ENCODE data around the gene DUSP9. TPM values are rescaled to one million over a fixed set of nuclear protein-coding genes. Genes with fewer than 3 reads are reported as not detected.

Gene DUSP9
- total RNA-seq, 4 donors from 2014 or later: not detected

GRCh38 chrX:153671589-153672530 is 24.9 kb downstream of the DUSP9 start:
- Histone ChIP-seq H3K36me3 (no peaks in the 10 kb centered on the region), H3K27me3 (peaks cover 0 to 12% (median 11%) of the 10 kb centered on the region in 3 donors), H3K9me3 (no peaks in the 10 kb centered on the region), H3K4me3 (no peak overlapping the region), H3K27ac (no peak overlapping the region), H3K4me1 (peaks cover 0 to 5% of the 10 kb centered on the region in 2 donors)
- TF ChIP-seq CTCF (IDR thresholded peaks at IDR 0.05 in 4 of 5, conservative IDR thresholded peaks at IDR 0.05 in 1 of 5) (no peak), POLR2A (IDR thresholded peaks at IDR 0.05) (no peak)
- in situ Hi-C loops (cut with MboI; ENCODE audit: low sequenced_read_pairs in 4 of 4) (loop anchor here in 1 of 4 donors (25.0 kb wide), 1 partner anchor 710 kb away; no protein-coding TSS in a partner anchor), intact Hi-C loops (cut with DNase I; ENCODE audit: low total_unique reads) (no loop called here)
- no peak for ATAC-seq
- DNase-seq: no peak

GRCh38 chrX:153672531-153673427 is 25.8 kb downstream of the DUSP9 start:
- ATAC-seq (no peak), DNase-seq (no peak)
- peaks cover 0 to 3% of the 10 kb centered on the region in 2 donors for H3K4me1 ChIP-seq
- in situ Hi-C loops (cut with MboI; ENCODE audit: low sequenced_read_pairs in 4 of 4) (loop anchor here in 1 of 4 donors (25.0 kb wide), 1 partner anchor 710 kb away; no protein-coding TSS in a partner anchor), intact Hi-C loops (cut with DNase I; ENCODE audit: low total_unique reads) (no loop called here)
- H3K27ac ChIP-seq: no peak overlapping the region
- TF ChIP-seq CTCF (IDR thresholded peaks at IDR 0.05 in 4 of 5, conservative IDR thresholded peaks at IDR 0.05 in 1 of 5) (no peak), POLR2A (IDR thresholded peaks at IDR 0.05) (no peak)
- no peaks in the 10 kb centered on the region for H3K36me3 ChIP-seq
- H3K4me3 ChIP-seq: no peak overlapping the region
- no peaks in the 10 kb centered on the region for H3K9me3 ChIP-seq
- H3K27me3 ChIP-seq: peaks cover 0 to 12% (median 11%) of the 10 kb centered on the region in 3 donors

GRCh38 chrX:153673428-153674218 is 26.6 kb downstream of the DUSP9 start, which contains the start of gene PNCK:
TSS of gene PNCK (minus strand) at chrX:153673813. CDS start at chrX:153673076, 737 bp downstream.
- Histone ChIP-seq H3K4me1 (no peaks in the 10 kb centered on the region), H3K27ac (no peak within 1 kb of the TSS), H3K4me3 (no peak within 1 kb of the TSS), H3K9me3 (no peaks in the 10 kb centered on the region), H3K27me3 (peaks cover 0 to 12% (median 11%) of the 10 kb centered on the region in 3 donors), H3K36me3 (no peaks in the 10 kb centered on the region)
- no peak for DNase-seq
- in situ Hi-C loops (cut with MboI; ENCODE audit: low sequenced_read_pairs in 4 of 4) (loop anchor here in 1 of 4 donors (25.0 kb wide), 1 partner anchor 711 kb away; no protein-coding TSS in a partner anchor), intact Hi-C loops (cut with DNase I; ENCODE audit: low total_unique reads) (no loop called here)
- no peak for ATAC-seq
- TF ChIP-seq POLR2A (IDR thresholded peaks at IDR 0.05) (no peak), CTCF (IDR thresholded peaks at IDR 0.05 in 4 of 5, conservative IDR thresholded peaks at IDR 0.05 in 1 of 5) (no peak)
